Ovary (tissue), 9 donors: Measurements from ENCODE around the gene LDLRAD2. TPM values are rescaled to one million over a fixed set of nuclear protein-coding genes. Genes with fewer than 3 reads are reported as not detected.

ENCODE experiments used
- DNase-seq, 5 donors: peaks; one replicate each; pipeline ENCODE4 v3.0.0-alpha.2; 2019 to 2020
- H3K27ac ChIP-seq, 2 donors: fragments of 200-600 bp; one replicate each; pipeline versions ENCODE4 v1.5.1 to v1.8.0; 2019 to 2022
- H3K27me3 ChIP-seq: fragments of 200-600 bp; one replicate; pipeline ENCODE4 v1.8.0; 2022
- H3K36me3 ChIP-seq: fragments of 200-600 bp; sonication (generic); one replicate; pipeline ENCODE4 v1.5.1; 2019
- H3K4me1 ChIP-seq: one replicate; pipeline ENCODE4 v1.8.1; 2013; ENCODE audit warnings: mild to moderate bottlenecking, moderate library complexity; ENCODE audit not compliant: insufficient read depth
- H3K4me3 ChIP-seq: fragments of 200-600 bp; sonication (generic); one replicate; pipeline ENCODE4 v1.5.1; 2017
- H3K9me3 ChIP-seq, 2 donors: fragments of 200-600 bp in 1 of 2; sonication (generic) in 1 of 2; one replicate each; pipeline versions ENCODE4 v1.5.1 to v1.8.1; 2013 to 2019; ENCODE audit warnings: mild to moderate bottlenecking in 1 of 2, moderate library complexity in 1 of 2
- CTCF ChIP-seq, 3 donors: fragments of 450-650 bp in 2 of 3; fragments of 200-600 bp in 1 of 3; IDR thresholded peaks; one replicate each; pipeline versions ENCODE4 v1.5.1 to v1.8.0; 2016 to 2022; ENCODE audit warnings: antibody characterized with exemption in 3 of 3, mild to moderate bottlenecking in 1 of 3
- EP300 ChIP-seq: sonication (generic); formaldehyde crosslinking; IDR thresholded peaks from one replicate; pipeline ENCODE4 v1.6.1; 2017; ENCODE audit warnings: antibody characterized with exemption
- POLR2A ChIP-seq: fragments of 450-650 bp; IDR thresholded peaks from one replicate; pipeline ENCODE4 v1.6.1; 2017; ENCODE audit warnings: antibody characterized with exemption, mild to moderate bottlenecking, moderate library complexity
- WGBS, 3 donors: extraction: QIAGEN DNeasy Blood & Tissue Kit in 1 of 3; methylation state at CpG; one replicate each; pipeline versions ENCODE4 v1.1.5 to v1.1.7; 2013 to 2017; 5-methylcytosine and 5-hydroxymethylcytosine counted together
- intact Hi-C, 4 donors: fragments of 100-400 bp; cut with DNase I; formaldehyde crosslinking; loops; one replicate each; pipeline versions ENCODE4 v1.11.0 to v1.15.1; 2022 to 2023
- polyA plus RNA-seq, 2 donors: library from polyadenylated mRNA; stranded (reverse); fragments of 200-250 nt in 1 of 2; fragments of 350-450 nt in 1 of 2; fragmentation: Illumina TruSeq in 1 of 2; extraction: RNeasy Lipid Tissue Mini Kit (QIAGEN cat#74804) in 1 of 2; gene quantifications; one replicate each; pipeline ENCODE4 v1.2.3, GENCODE V29; 2013 to 2014
- total RNA-seq, 7 donors: library from RNA; depleted of rRNA in 2 of 7; stranded (reverse); fragments of >200 nt in 2 of 7; fragmentation: NEBNext Ultra II Directional in 3 of 7; extraction: Animal tissue kit (Norgen Biotek cat#: 25700) in 3 of 7; gene quantifications; one replicate each; pipeline versions ENCODE4 v1.1.0 to v1.2.4, GENCODE V29; 2016 to 2023
- donor health status: DM: no; HTN: no; CAD: no; lungs with moderate emphysema.
- donor health status: DM: no; HTN: no; CAD: no.
- donor health status: Bipolar disorder and iron deficiency.
- donor health status: DM: yes; HTN: yes; CAD: no.
- donor health status: DM: no; HTN: no; CAD: no.
- donor health status: DM: yes; HTN: yes; CAD: no.

The LDLRAD2 gene
- total and polyA plus RNA-seq, 9 donors = 0.07 to 0.88 (median 0.23) TPM; not detected in 2

- TF ChIP-seq EP300 (no peak), CTCF (IDR thresholded peaks at IDR 0.05) (no peak), POLR2A (no peak)
- 86 to 90% (median 88%) methylated on average over 12 to 17 of the region's 17 CpGs for WGBS, 3 donors
- no peak overlapping the region for H3K27ac ChIP-seq
- H3K36me3 ChIP-seq = no peaks in the 10 kb centered on the region
- H3K4me1 ChIP-seq = peaks cover 5% of the 10 kb centered on the region
- no peaks in the 10 kb centered on the region for H3K9me3 ChIP-seq
- intact Hi-C loops = no loop called here
- no peak overlapping the region for H3K4me3 ChIP-seq
- no peaks in the 10 kb centered on the region for H3K27me3 ChIP-seq
- DNase-seq = no peak
Observed at GRCh38 chr1:21872445-21873079, 60.5 kb downstream of the LDLRAD2 start.

GRCh38 chr1:21873174-21873573 is 61.1 kb downstream of the LDLRAD2 start:
- no peak for DNase-seq
- H3K36me3 ChIP-seq = no peaks in the 10 kb centered on the region
- no peak overlapping the region for H3K27ac ChIP-seq
- intact Hi-C loops = no loop called here
- no peak overlapping the region for H3K4me3 ChIP-seq
- no peaks in the 10 kb centered on the region for H3K9me3 ChIP-seq
- H3K4me1 ChIP-seq = peaks cover 5% of the 10 kb centered on the region
- H3K27me3 ChIP-seq = no peaks in the 10 kb centered on the region
- TF ChIP-seq POLR2A = no peak
- 85 to 91% (median 90%) methylated on average over 8 of the region's 8 CpGs for WGBS, 3 donors

- Histone ChIP-seq H3K4me3 (no peak overlapping the region), H3K9me3 (no peaks in the 10 kb centered on the region), H3K27ac (no peak overlapping the region), H3K36me3 (no peaks in the 10 kb centered on the region), H3K27me3 (no peaks in the 10 kb centered on the region), H3K4me1 (peaks cover 5% of the 10 kb centered on the region)
- 89 to 93% (median 92%) methylated on average over 10 of the region's 10 CpGs for WGBS, 3 donors
- DNase-seq = no peak
- intact Hi-C loops = no loop called here
- TF ChIP-seq POLR2A (no peak), EP300 (no peak), CTCF (IDR thresholded peaks at IDR 0.05) (no peak)
Observed at GRCh38 chr1:21873761-21874160, 61.7 kb downstream of the LDLRAD2 start.

GRCh38 chr1:21874328-21874727 is 62.3 kb downstream of the LDLRAD2 start:
- no peak overlapping the region for H3K27ac ChIP-seq
- intact Hi-C loops = no loop called here
- no peak overlapping the region for H3K4me3 ChIP-seq
- no peaks in the 10 kb centered on the region for H3K27me3 ChIP-seq
- no peaks in the 10 kb centered on the region for H3K9me3 ChIP-seq
- no peak for DNase-seq
- 87 to 91% (median 88%) methylated on average over 15 to 16 of the region's 16 CpGs for WGBS, 3 donors
- H3K4me1 ChIP-seq = peaks cover 5% of the 10 kb centered on the region
- no peak for TF ChIP-seq EP300
- no peak for TF ChIP-seq CTCF (IDR thresholded peaks at IDR 0.05)
- no peak for TF ChIP-seq POLR2A
- no peaks in the 10 kb centered on the region for H3K36me3 ChIP-seq

Other genes with a start within 250 kb of the LDLRAD2 start
- gene RAP1GAP, start 142.9 kb upstream of the LDLRAD2 start, total RNA-seq = 1 to 10 TPM in 6 of 7 donors, under 1 TPM in 1; 0.60 to 9.4 (median 2.8) TPM
- gene RAP1GAP, start 142.9 kb upstream of the LDLRAD2 start, polyA plus RNA-seq = 1 to 10 TPM; 1.1 to 4.6 TPM
- gene USP48, start 29.1 kb upstream of the LDLRAD2 start, total RNA-seq = 10 to 100 TPM; 40.4 to 87.1 (median 62.4) TPM
- gene USP48, start 29.1 kb upstream of the LDLRAD2 start, polyA plus RNA-seq = 10 to 100 TPM; 25.2 to 49.3 TPM
- 100 to 1,000 TPM in 4 of 7 donors, 10 to 100 TPM in 3; 27.3 to 294 (median 116) TPM for gene HSPG2, start 125.0 kb downstream of the LDLRAD2 start, total RNA-seq
- 10 to 100 TPM; 37.9 to 65.0 TPM for gene HSPG2, start 125.0 kb downstream of the LDLRAD2 start, polyA plus RNA-seq
- gene CELA3B, start 164.8 kb downstream of the LDLRAD2 start, total RNA-seq = 10 to 100 TPM in 2 of 7 donors, 1 to 10 TPM in 1, not detected in 4; 2.6 to 19.2 (median 15.4) TPM
- gene CELA3B, start 164.8 kb downstream of the LDLRAD2 start, polyA plus RNA-seq = not detected
- 10 to 100 TPM in 2 of 7 donors, 1 to 10 TPM in 1, under 1 TPM in 1, not detected in 3; 0.42 to 25.4 (median 14.1) TPM for gene CELA3A, start 189.4 kb downstream of the LDLRAD2 start, total RNA-seq
- under 1 TPM in 1 of 2 donors, not detected in 1; 0.12 TPM for gene CELA3A, start 189.4 kb downstream of the LDLRAD2 start, polyA plus RNA-seq
- gene CDC42, start 240.4 kb downstream of the LDLRAD2 start, total RNA-seq = 100 to 1,000 TPM; 111 to 238 (median 200) TPM
- gene CDC42, start 240.4 kb downstream of the LDLRAD2 start, polyA plus RNA-seq = 100 to 1,000 TPM; 113 to 238 TPM